Hepatocyte (in vitro differentiated cells): ENCODE results near the gene LDLR.

Experiments
- CTCF ChIP-seq: fragments of 200-600 bp; sonication (generic); IDR thresholded peaks from 2 replicates; pipeline ENCODE4 v1.5.1; 2016; ENCODE audit warnings: antibody characterized with exemption, mild to moderate bottlenecking; ENCODE audit not compliant: poor library complexity
- EZH2 ChIP-seq: fragments of 200-600 bp; sonication (generic); IDR thresholded peaks from 2 replicates; pipeline ENCODE4 v1.6.1; 2016; ENCODE audit warnings: antibody characterized with exemption, mild to moderate bottlenecking, borderline replicate concordance
- EZH2phosphoT487 ChIP-seq: fragments of 200-600 bp; sonication (generic); IDR thresholded peaks from one replicate; pipeline ENCODE4 v1.6.1; 2018; ENCODE audit warnings: antibody characterized with exemption, mild to moderate bottlenecking, low read depth, moderate library complexity; ENCODE audit not compliant: unreplicated experiment, severe bottlenecking

GRCh38 chr19:11169896-11170678, 80.8 kb downstream of the LDLR start:
- TF ChIP-seq CTCF (no peak), EZH2 (no peak), EZH2phosphoT487 (no peak)
